H1 (cell line): ENCODE measurements around the gene PBX1. TPM values are rescaled to one million over a fixed set of nuclear protein-coding genes. Genes with fewer than 3 reads are reported as not detected.

Experiments
- CTCF ChIA-PET: fragments of 300-600 bp; sonication (Branson Sonifier 250); formaldehyde crosslinking; loops from one replicate; lab custom pipeline; 2021; ENCODE audit not compliant: partially characterized antibody; lab: Charles Lee
- POLR2A ChIA-PET: fragments of 300-600 bp; sonication (Branson Sonifier 250); formaldehyde crosslinking; loops from one replicate; lab custom pipeline; 2021; ENCODE audit warnings: inconsistent platforms; ENCODE audit not compliant: partially characterized antibody; lab: Charles Lee
- DNase-seq, 2 experiments: peaks; one replicate each; pipeline versions ENCODE4 v3.0.0 to v3.0.0-alpha.2; 2010 to 2022; ENCODE audit warnings: low spot score in 2 of 2, low read depth in 1 of 2, mixed read lengths in 1 of 2
- FAIRE-seq: peaks from 2 replicates; lab custom pipeline; 2011; peaks lifted over from hg19 to GRCh38; lab: Jason Lieb, UNC
- H2AFZ ChIP-seq: 2 replicates; pipeline ENCODE4 v1.8.1; 2012; ENCODE audit warnings: low read length, inconsistent platforms
- H2AK5ac ChIP-seq: 2 replicates; pipeline ENCODE4 v1.6.1; 2013; ENCODE audit warnings: low read depth, low read length
- H2BK120ac ChIP-seq: replicated peaks from 2 replicates; pipeline ENCODE3; 2013; ENCODE audit warnings: low read depth, low read length, inconsistent platforms
- H2BK12ac ChIP-seq: 2 replicates; pipeline ENCODE4 v1.6.1; 2013; ENCODE audit warnings: low read depth, low read length
- H2BK15ac ChIP-seq: 2 replicates; pipeline ENCODE4 v1.6.1; 2013; ENCODE audit warnings: low read length
- H2BK20ac ChIP-seq: 2 replicates; pipeline ENCODE4 v1.6.1; 2013; ENCODE audit warnings: low read length
- H2BK5ac ChIP-seq: 2 replicates; pipeline ENCODE4 v1.6.1; 2013; ENCODE audit warnings: low read depth, low read length
- H3K14ac ChIP-seq: 2 replicates; pipeline ENCODE4 v1.6.1; 2013; ENCODE audit warnings: inconsistent platforms; ENCODE audit not compliant: insufficient read length
- H3K18ac ChIP-seq: 2 replicates; pipeline ENCODE4 v1.6.1; 2013; ENCODE audit warnings: low read length; ENCODE audit errors: extremely low read depth
- H3K23ac ChIP-seq: 2 replicates; pipeline ENCODE4 v1.6.1; 2013; ENCODE audit warnings: inconsistent platforms; ENCODE audit not compliant: insufficient read length
- H3K23me2 ChIP-seq: 2 replicates; pipeline ENCODE4 v1.6.1; 2013; ENCODE audit warnings: low read depth, low read length
- H3K27ac ChIP-seq: 2 replicates; pipeline ENCODE4 v1.6.1; 2011; ENCODE audit warnings: low read depth, low read length, inconsistent platforms
- H3K27me3 ChIP-seq, 4 experiments: replicated peaks in 1 of 4; 1 replicate in 1 of 4; 2 replicates in 3 of 4; pipeline versions ENCODE4 v1.6.1 to v1.8.1; 2011 to 2013; ENCODE audit warnings: low read length in 3 of 4, mild to moderate bottlenecking in 3 of 4, inconsistent platforms in 2 of 4, mixed read lengths in 2 of 4, moderate library complexity in 1 of 4; ENCODE audit not compliant: control insufficient read depth in 3 of 4, insufficient read depth in 3 of 4; ENCODE audit errors: extremely low read depth in 1 of 4
- H3K36me3 ChIP-seq, 4 experiments: 2 replicates each; pipeline versions ENCODE4 v1.6.1 to v1.8.1; 2011 to 2013; ENCODE audit warnings: mild to moderate bottlenecking in 4 of 4, low read length in 3 of 4, moderate library complexity in 2 of 4, control low read depth in 1 of 4, inconsistent platforms in 1 of 4; ENCODE audit not compliant: insufficient read depth in 4 of 4, control insufficient read depth in 2 of 4
- H3K4ac ChIP-seq: replicated peaks from 2 replicates; pipeline ENCODE3; 2013; ENCODE audit warnings: low read length, low read depth, mixed read lengths, inconsistent platforms; ENCODE audit not compliant: insufficient read length
- H3K4me1 ChIP-seq, 4 experiments: replicated peaks in 1 of 4; 1 replicate in 1 of 4; 2 replicates in 3 of 4; pipeline versions ENCODE4 v1.6.1 to v1.8.1; 2011 to 2013; ENCODE audit warnings: low read length in 3 of 4, inconsistent platforms in 2 of 4, mixed read lengths in 1 of 4; ENCODE audit not compliant: insufficient read depth in 4 of 4, control insufficient read depth in 3 of 4
- H3K4me2 ChIP-seq, 2 experiments: 2 replicates each; pipeline versions ENCODE4 v1.6.1 to v1.8.1; 2011 to 2013; ENCODE audit warnings: low read depth in 2 of 2, low read length in 2 of 2, control low read depth in 1 of 2, inconsistent platforms in 1 of 2, mild to moderate bottlenecking in 1 of 2; ENCODE audit not compliant: insufficient read depth in 1 of 2
- H3K4me3 ChIP-seq, 4 experiments: fragments of 200-600, 300-600 bp in 1 of 4; sonication (generic), shearing (Covaris generic), sonication (Bioruptor Twin) in 1 of 4; 2 replicates each; pipeline versions ENCODE4 v1.5.1 to v1.8.1; 2011 to 2016; ENCODE audit warnings: low read length in 4 of 4, low read depth in 3 of 4, control low read depth in 2 of 4, inconsistent platforms in 2 of 4, mild to moderate bottlenecking in 2 of 4, mixed read lengths in 1 of 4, moderate library complexity in 1 of 4; ENCODE audit not compliant: insufficient read depth in 2 of 4; ENCODE audit errors: extremely low read depth in 1 of 4
- H3K56ac ChIP-seq: replicated peaks from 2 replicates; pipeline ENCODE3; 2013; ENCODE audit warnings: low read depth, mild to moderate bottlenecking, mixed read lengths, low read length, inconsistent platforms; ENCODE audit not compliant: insufficient read length
- H3K79me1 ChIP-seq: 2 replicates; pipeline ENCODE4 v1.6.1; 2013; ENCODE audit warnings: low read depth, low read length, control low read depth
- H3K79me2 ChIP-seq, 2 experiments: 2 replicates each; pipeline versions ENCODE4 v1.6.1 to v1.8.1; 2012 to 2013; ENCODE audit warnings: low read length in 2 of 2, mild to moderate bottlenecking in 2 of 2, inconsistent platforms in 1 of 2; ENCODE audit not compliant: insufficient read depth in 2 of 2, control insufficient read depth in 1 of 2
- H3K9ac ChIP-seq, 4 experiments: replicated peaks in 1 of 4; 1 replicate in 1 of 4; 2 replicates in 3 of 4; pipeline versions ENCODE4 v1.6.1 to v1.8.1; 2011 to 2013; ENCODE audit warnings: low read depth in 3 of 4, low read length in 3 of 4, control low read depth in 2 of 4, mild to moderate bottlenecking in 2 of 4, moderate library complexity in 2 of 4, inconsistent platforms in 1 of 4; ENCODE audit errors: extremely low read depth in 1 of 4
- H3K9me3 ChIP-seq, 2 experiments: 2 replicates each; pipeline versions ENCODE4 v1.6.1 to v1.8.1; 2012 to 2013; ENCODE audit warnings: mild to moderate bottlenecking in 2 of 2, moderate library complexity in 2 of 2, control low read depth in 1 of 2, inconsistent platforms in 1 of 2, low read depth in 1 of 2, low read length in 1 of 2, mixed read lengths in 1 of 2; ENCODE audit not compliant: insufficient read depth in 2 of 2
- H4K20me1 ChIP-seq, 2 experiments: replicated peaks in 1 of 2; 2 replicates each; pipeline versions ENCODE3 to v1.8.1; 2011 to 2013; ENCODE audit warnings: inconsistent platforms in 2 of 2, low read length in 2 of 2, mild to moderate bottlenecking in 1 of 2; ENCODE audit not compliant: insufficient read depth in 2 of 2, control insufficient read depth in 1 of 2
- H4K5ac ChIP-seq: 2 replicates; pipeline ENCODE4 v1.6.1; 2013; ENCODE audit warnings: low read length, low read depth, mixed read lengths, inconsistent platforms; ENCODE audit not compliant: insufficient read length
- H4K8ac ChIP-seq: 2 replicates; pipeline ENCODE4 v1.8.0; 2013; ENCODE audit warnings: mild to moderate bottlenecking, moderate library complexity, low read length, inconsistent platforms; ENCODE audit not compliant: insufficient read depth; ENCODE audit errors: extremely low read depth
- H4K91ac ChIP-seq: replicated peaks from 2 replicates; pipeline ENCODE3; 2013; ENCODE audit warnings: low read length, mixed read lengths, inconsistent platforms; ENCODE audit not compliant: insufficient read length
- CBX8 ChIP-seq: fragments of 300-800, 300-1000 bp; sonication (generic); IDR thresholded peaks from 2 replicates; pipeline ENCODE4 v1.7.1; 2016; ENCODE audit warnings: low read depth, low read length, borderline replicate concordance
- CEBPB ChIP-seq: IDR thresholded peaks from 2 replicates; pipeline ENCODE4 v1.6.1; 2012; ENCODE audit warnings: low read depth, low read length
- EZH2 ChIP-seq: fragments of 200-600 bp; sonication (generic); IDR thresholded peaks from 2 replicates; pipeline ENCODE4 v1.7.1; 2012; ENCODE audit warnings: low read depth, mild to moderate bottlenecking, moderate library complexity, low read length, inconsistent platforms; ENCODE audit not compliant: severe bottlenecking
- GTF2F1 ChIP-seq: IDR thresholded peaks from 2 replicates; pipeline ENCODE4 v1.6.1; 2012; ENCODE audit warnings: low read depth, low read length, improper control_type of control experiment, borderline replicate concordance
- KDM1A ChIP-seq: fragments of 200-600, 300-600 bp; sonication (generic); IDR thresholded peaks from 2 replicates; pipeline ENCODE4 v1.7.1; 2016; ENCODE audit warnings: mild to moderate bottlenecking, low read length, borderline replicate concordance
- KDM4A ChIP-seq: IDR thresholded peaks from one replicate; pipeline ENCODE4 v1.7.1; 2012; ENCODE audit warnings: low read depth, mild to moderate bottlenecking, moderate library complexity, low read length, inconsistent platforms; ENCODE audit not compliant: severe bottlenecking
- PHF8 ChIP-seq: fragments of 200-600 bp; sonication (generic); conservative IDR thresholded peaks from 2 replicates; pipeline ENCODE4 v1.7.1; 2012; ENCODE audit warnings: low read depth, mild to moderate bottlenecking, inconsistent platforms, low read length, moderate library complexity
- SIRT6 ChIP-seq: IDR thresholded peaks from one replicate; pipeline ENCODE4 v1.7.1; 2012; ENCODE audit warnings: low read length, inconsistent platforms
- SIX5 ChIP-seq: IDR thresholded peaks from 2 replicates; pipeline ENCODE4 v1.6.1; 2011; ENCODE audit warnings: mild to moderate bottlenecking, low read depth, low read length
- SUZ12 ChIP-seq: fragments of 200-600 bp; sonication (generic); IDR thresholded peaks from 2 replicates; pipeline ENCODE4 v1.6.1; 2012; ENCODE audit warnings: mild to moderate bottlenecking, inconsistent platforms, low read length, moderate library complexity, mixed read lengths
- TEAD4 ChIP-seq: IDR thresholded peaks from 2 replicates; pipeline ENCODE4 v1.6.1; 2012; ENCODE audit warnings: low read depth, low read length, inconsistent platforms, mixed read lengths
- WGBS, 2 experiments: shearing (Covaris generic) in 1 of 2; methylation state at CpG; one replicate each; pipeline versions ENCODE4 v1.1.6 to v1.1.7; 2013 to 2015; ENCODE audit warnings: low lambda C conversion rate in 2 of 2, mixed read lengths in 2 of 2, inconsistent platforms in 1 of 2, low coverage in 1 of 2, missing lambda C conversion rate in 1 of 2; ENCODE audit not compliant: insufficient replicate concordance in 2 of 2, insufficient coverage in 1 of 2, insufficient read length in 1 of 2; ENCODE audit errors: extremely low coverage in 1 of 2, missing lambda C conversion rate in 1 of 2; 5-methylcytosine and 5-hydroxymethylcytosine counted together
- polyA plus RNA-seq, 7 experiments: library from polyadenylated mRNA; depleted of rRNA in 3 of 7; stranded (reverse) in 5 of 7; unstranded in 2 of 7; fragments of >200 nt in 5 of 7; fragments of 200-250 nt in 2 of 7; gene quantifications; 1 replicate in 5 of 7; 2 replicates in 1 of 7; 4 replicates in 1 of 7; pipeline versions ENCODE4 v1.2.1 to v1.2.3, GENCODE V29; 2011 to 2013; ENCODE audit warnings: missing spikeins in 2 of 7, mixed read lengths in 2 of 7
- total RNA-seq: library from RNA; stranded (reverse); fragmentation: NEBNext Ultra II Directional; extraction: Animal tissue kit (Norgen Biotek cat#: 25700); gene quantifications from 2 replicates; pipeline ENCODE4 v1.2.1, GENCODE V29; 2021
- TF ChIP-seq, protein P1 (sequence below): IDR thresholded peaks from 2 replicates; pipeline ENCODE4 v1.6.1; 2012; ENCODE audit warnings: low read length, inconsistent platforms

Gene PBX1
- total and polyA plus RNA-seq, 2 of the 8 experiments (the other 6 are each of a cell fraction or from before 2014, with no cell fraction given) = 87.4 to 124 TPM

DNA sequence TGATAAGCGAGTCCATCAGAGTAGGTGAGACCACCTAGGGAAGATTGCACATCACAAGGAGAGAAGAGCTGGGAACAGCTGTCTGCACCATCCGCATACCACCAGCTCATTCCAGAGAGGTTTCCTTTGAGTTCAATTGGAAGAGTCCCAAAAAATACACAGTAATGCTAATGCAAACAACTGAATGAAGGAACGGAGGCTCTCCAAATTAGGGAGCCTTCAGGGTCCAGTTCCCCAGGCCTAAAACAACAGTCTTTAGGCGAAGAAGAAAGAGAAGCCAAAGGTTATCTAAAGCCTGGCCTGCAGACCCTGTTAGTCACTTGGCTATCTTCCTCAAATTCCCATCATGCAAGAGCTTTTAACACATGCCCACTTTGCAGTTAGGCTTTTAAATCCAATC lies 246.4 kb downstream of the PBX1 start:
- no peaks in the 10 kb centered on the region for H3K79me1 ChIP-seq
- no peak overlapping the region for H3K4me3 ChIP-seq
- H3K56ac ChIP-seq = no peak overlapping the region
- 0 out of 4 replicates have a peak, but pooled peaks cover 0 to 2% of the 10 kb centered on the region in 2 experiments for H3K79me2 ChIP-seq
- no peak overlapping the region for H2BK20ac ChIP-seq
- H3K9ac ChIP-seq = no peak overlapping the region
- no peak overlapping the region for H3K18ac ChIP-seq
- peaks cover 2 to 3% of the 10 kb centered on the region in 2 experiments for H4K20me1 ChIP-seq
- H2BK120ac ChIP-seq = no peak overlapping the region
- no peaks in the 10 kb centered on the region for H3K27me3 ChIP-seq
- DNase-seq = no peak
- 95% methylated on average over 4 of the region's 4 CpGs; no CpG with 5 or more reads in 1 of the 2 experiments for WGBS, 2 experiments
- H3K23me2 ChIP-seq = no peaks in the 10 kb centered on the region
- no peak for FAIRE-seq
- no peak overlapping the region for H4K91ac ChIP-seq
- no peak overlapping the region for H2BK12ac ChIP-seq
- no peak overlapping the region for H2BK15ac ChIP-seq
- H3K36me3 ChIP-seq = peaks cover 5 to 45% (median 31%) of the 10 kb centered on the region in 4 experiments; a peak in 7 of 8 replicates
- ChIA-PET POLR2A (interaction anchor here (0.6 to 0.7 kb wide), 2 partner anchors 16 to 19 kb away, joined by 4 to 5 read pairs; no protein-coding TSS in a partner anchor), CTCF (interaction anchor here (0.7 to 2.1 kb wide), 4 partner anchors 18 to 169 kb away, joined by 3 to 9 read pairs (median 4); no protein-coding TSS in a partner anchor)
- no peak overlapping the region for H4K5ac ChIP-seq
- no peak overlapping the region for H2AK5ac ChIP-seq
- no peak overlapping the region for H3K27ac ChIP-seq
- no peaks in the 10 kb centered on the region for H3K9me3 ChIP-seq
- H3K4me1 ChIP-seq = no peaks in the 10 kb centered on the region
- no peak overlapping the region for H2AFZ ChIP-seq
- no peak overlapping the region for H3K23ac ChIP-seq
- no peak overlapping the region for H4K8ac ChIP-seq
- H2BK5ac ChIP-seq = no peak overlapping the region
- H3K4me2 ChIP-seq = no peak overlapping the region
- H3K14ac ChIP-seq = no peak overlapping the region
- H3K4ac ChIP-seq = no peak overlapping the region
- TF ChIP-seq SIX5 (no peak), TEAD4 (no peak), KDM1A (no peak), PHF8 (no peak), SUZ12 (no peak), SIRT6 (no peak), KDM4A (no peak), EZH2 (no peak), GTF2F1 (no peak), CBX8 (no peak), CEBPB (no peak)
- TF ChIP-seq, protein P1, sequence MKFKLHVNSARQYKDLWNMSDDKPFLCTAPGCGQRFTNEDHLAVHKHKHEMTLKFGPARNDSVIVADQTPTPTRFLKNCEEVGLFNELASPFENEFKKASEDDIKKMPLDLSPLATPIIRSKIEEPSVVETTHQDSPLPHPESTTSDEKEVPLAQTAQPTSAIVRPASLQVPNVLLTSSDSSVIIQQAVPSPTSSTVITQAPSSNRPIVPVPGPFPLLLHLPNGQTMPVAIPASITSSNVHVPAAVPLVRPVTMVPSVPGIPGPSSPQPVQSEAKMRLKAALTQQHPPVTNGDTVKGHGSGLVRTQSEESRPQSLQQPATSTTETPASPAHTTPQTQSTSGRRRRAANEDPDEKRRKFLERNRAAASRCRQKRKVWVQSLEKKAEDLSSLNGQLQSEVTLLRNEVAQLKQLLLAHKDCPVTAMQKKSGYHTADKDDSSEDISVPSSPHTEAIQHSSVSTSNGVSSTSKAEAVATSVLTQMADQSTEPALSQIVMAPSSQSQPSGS = no peak
